GM13977 (cell line): ENCODE results near the gene KRTAP22-2.

Experiments used
- DNase-seq: peaks from one replicate; pipeline ENCODE4 v3.0.0; 2012; ENCODE audit warnings: low spot score
- CTCF ChIP-seq: IDR thresholded peaks from 2 replicates; pipeline ENCODE4 v1.5.1; 2012; ENCODE audit warnings: mild to moderate bottlenecking, control low read depth; ENCODE audit not compliant: insufficient read depth; ENCODE audit errors: extremely low read depth, missing control alignments
- in situ Hi-C: fragments of 300-500 bp; cut with MboI; formaldehyde crosslinking; loops from one replicate; pipeline ENCODE4 v1.12.0; 2022; ENCODE audit warnings: low sequenced_read_pairs, low pct_unique_long_range_greater_than_20kb, mixed read lengths, inconsistent platforms; ENCODE audit not compliant: unreplicated experiment

KRTAP22-2 gene

GRCh38 chr21:30623362-30623761 lies 33.2 kb upstream of the KRTAP22-2 start:
- in situ Hi-C loops = loop anchor here (25.0 kb wide), 1 partner anchor 89 kb away; the partner anchor contains the start of gene KRTAP21-3
- no peak for DNase-seq
- TF ChIP-seq CTCF = no peak

GRCh38 chr21:30620522-30620921 lies 30.3 kb upstream of the KRTAP22-2 start, which contains the start of gene KRTAP20-4:
Gene KRTAP20-4 (plus strand): TSS chr21:30620627.
- in situ Hi-C loops = loop anchor here (25.0 kb wide), 1 partner anchor 92 kb away; the partner anchor contains the start of gene KRTAP21-3
- DNase-seq = no peak
- no peak for TF ChIP-seq CTCF

- in situ Hi-C loops = loop anchor here (25.0 kb wide), 1 partner anchor 92 kb away; the partner anchor contains the start of gene KRTAP21-3
- no peak for TF ChIP-seq CTCF
- DNase-seq = no peak
Observed at GRCh38 chr21:30620080-30620479, 29.9 kb upstream of the KRTAP22-2 start.

DNA sequence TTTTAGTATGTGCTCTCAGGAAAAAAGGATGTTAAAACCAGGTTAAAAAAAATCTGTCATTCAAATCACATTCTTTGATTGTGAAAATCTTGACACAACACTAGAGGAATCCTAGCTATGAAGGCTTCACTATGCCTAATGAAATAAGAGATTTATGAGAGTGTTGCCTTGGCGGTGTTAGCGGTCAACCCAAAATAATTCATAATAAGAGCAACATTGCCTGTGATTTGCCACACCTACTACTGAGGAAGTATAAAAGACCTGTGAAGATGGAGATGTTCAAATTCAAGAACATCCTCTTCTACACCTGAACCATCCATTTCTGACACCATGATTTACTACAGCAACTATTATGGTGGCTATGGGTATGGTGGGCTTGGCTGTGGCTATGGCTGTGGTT lies 25.9 kb upstream of the KRTAP22-2 start, which contains the start of gene KRTAP20-1:
Gene KRTAP20-1, plus strand, starts transcription at position 301 of the 400 bp plus-strand sequence. Its CDS starts 30 bp downstream, at position 331.
- DNase-seq = no peak
- no peak for TF ChIP-seq CTCF
- in situ Hi-C loops = loop anchor here (25.0 kb wide), 1 partner anchor 96 kb away; the partner anchor contains the start of gene KRTAP21-3

DNA sequence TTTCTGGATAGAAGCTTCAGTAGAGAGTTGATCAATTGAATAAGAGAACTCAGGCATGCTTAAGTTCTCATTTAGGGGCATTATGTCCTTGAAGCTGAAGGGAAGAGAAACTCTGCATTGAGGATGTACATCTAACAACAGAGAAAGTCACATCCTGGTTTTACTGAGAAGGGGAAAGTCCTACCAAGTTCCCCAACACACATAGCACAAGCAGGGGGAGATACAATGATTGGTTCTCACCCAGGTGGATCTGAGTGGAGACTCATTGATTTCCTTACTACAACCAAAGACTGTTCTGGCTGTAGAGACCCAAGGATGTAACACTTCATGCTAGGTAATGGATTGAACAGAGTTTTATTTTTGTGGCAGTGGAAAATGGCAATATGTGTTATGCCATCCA lies 25.0 kb upstream of the KRTAP22-2 start:
- no peak for TF ChIP-seq CTCF
- DNase-seq = no peak
- in situ Hi-C loops = loop anchor here (25.0 kb wide), 1 partner anchor 97 kb away; the partner anchor contains the start of gene KRTAP21-3

DNA sequence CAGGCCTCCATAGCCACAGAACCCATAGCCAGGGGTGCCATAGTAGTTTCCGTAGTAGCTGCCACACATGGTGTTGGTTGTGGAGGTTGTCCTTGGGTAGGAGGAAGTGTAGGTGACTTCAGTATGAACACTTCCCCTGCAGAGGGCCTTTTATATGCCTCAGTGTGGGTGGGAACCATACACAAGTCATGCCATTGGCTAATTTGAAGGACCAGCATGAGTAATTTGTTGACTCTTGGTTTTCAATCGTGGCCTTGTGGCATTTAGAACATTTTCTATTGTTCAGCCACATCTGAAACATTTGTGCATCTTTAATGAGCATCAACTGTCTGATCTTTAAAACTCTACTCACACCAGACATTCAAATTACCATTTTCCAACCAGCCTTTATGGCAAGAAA lies 23.6 kb upstream of the KRTAP22-2 start, which contains the start of gene KRTAP6-1:
Gene KRTAP6-1, minus strand, starts transcription at position 95 of the 400 bp plus-strand sequence. Its CDS starts 26 bp downstream, at position 69.
- no peak for DNase-seq
- in situ Hi-C loops = loop anchor here (25.0 kb wide), 1 partner anchor 98 kb away; the partner anchor contains the start of gene KRTAP21-3
- no peak for TF ChIP-seq CTCF

GRCh38 chr21:30612132-30612531 lies 21.9 kb upstream of the KRTAP22-2 start:
- in situ Hi-C loops = loop anchor here (25.0 kb wide), 1 partner anchor 100 kb away; the partner anchor contains the start of gene KRTAP21-3
- no peak for DNase-seq
- no peak for TF ChIP-seq CTCF
